Sigmoid colon (tissue), 7 donors: ENCODE data around the gene TCF7L1. TPM values are rescaled to one million over a fixed set of nuclear protein-coding genes. Genes with fewer than 3 reads are reported as not detected.

Source experiments
- DNase-seq: peaks from one replicate; pipeline ENCODE4 v3.0.0-alpha.2; 2019
- H3K27ac ChIP-seq, 4 donors: fragments of 200-600 bp; sonication (generic); one replicate each; pipeline ENCODE4 v1.5.1; 2016 to 2019; ENCODE audit warnings: mild to moderate bottlenecking in 1 of 4
- H3K27me3 ChIP-seq, 3 donors: fragments of 200-600 bp; sonication (generic); one replicate each; pipeline ENCODE4 v1.5.1; 2019; ENCODE audit warnings: mild to moderate bottlenecking in 1 of 3
- H3K36me3 ChIP-seq, 4 donors: fragments of 200-600 bp; sonication (generic); one replicate each; pipeline ENCODE4 v1.5.1; 2016 to 2019
- H3K4me1 ChIP-seq, 4 donors: fragments of 200-600 bp; sonication (generic); one replicate each; pipeline ENCODE4 v1.5.1; 2017 to 2019
- H3K4me3 ChIP-seq, 4 donors: fragments of 200-600 bp; sonication (generic); one replicate each; pipeline ENCODE4 v1.5.1; 2017 to 2019; ENCODE audit warnings: mild to moderate bottlenecking in 2 of 4, moderate library complexity in 1 of 4
- H3K9me3 ChIP-seq, 4 donors: fragments of 200-600 bp in 3 of 4; sonication (generic) in 3 of 4; one replicate each; pipeline versions ENCODE4 v1.5.1 to v1.6.1; 2013 to 2019
- CTCF ChIP-seq, 4 experiments: fragments of 450-650 bp in 3 of 4; fragments of 200-600 bp in 1 of 4; IDR thresholded peaks; one replicate each; pipeline ENCODE4 v1.5.1; 2016 to 2019; ENCODE audit warnings: antibody characterized with exemption in 4 of 4, mild to moderate bottlenecking in 3 of 4, moderate library complexity in 2 of 4
- EP300 ChIP-seq, 4 donors: sonication (generic); formaldehyde crosslinking; IDR thresholded peaks; one replicate each; pipeline ENCODE4 v1.6.1; 2017; ENCODE audit warnings: antibody characterized with exemption in 4 of 4
- POLR2A ChIP-seq, 2 donors: fragments of 450-650 bp; IDR thresholded peaks; one replicate each; pipeline ENCODE4 v1.6.1; 2016; ENCODE audit warnings: antibody characterized with exemption in 2 of 2, mild to moderate bottlenecking in 2 of 2, moderate library complexity in 2 of 2
- POLR2AphosphoS5 ChIP-seq, 4 donors: sonication (generic); formaldehyde crosslinking; IDR thresholded peaks; one replicate each; pipeline ENCODE4 v1.6.1; 2017; ENCODE audit warnings: antibody characterized with exemption in 4 of 4
- WGBS, 2 donors: extraction: QIAGEN DNeasy Blood & Tissue Kit; methylation state at CpG; one replicate each; pipeline ENCODE4 v1.1.7; 2013; 5-methylcytosine and 5-hydroxymethylcytosine counted together
- intact Hi-C: fragments of 100-400 bp; cut with DNase I; formaldehyde crosslinking; loops from one replicate; pipeline ENCODE4 v1.15.1; 2023
- polyA plus RNA-seq, 3 donors: library from polyadenylated mRNA; stranded (reverse); fragments of 200-250 nt; gene quantifications; one replicate each; pipeline ENCODE4 v1.2.3, GENCODE V29; 2013
- total RNA-seq, 4 donors: library from RNA; depleted of rRNA; stranded (reverse); fragments of >200 nt; gene quantifications; one replicate each; pipeline ENCODE4 v1.1.0, GENCODE V29; 2016
- donor health status: healthy with polysubstance abuse.
- donor health status: Bipolar disorder and iron deficiency.
- donor health status: healthy.

Gene TCF7L1
- total and polyA plus RNA-seq, 7 donors, result 1.2 to 15.2 (median 4.0) TPM

DNA sequence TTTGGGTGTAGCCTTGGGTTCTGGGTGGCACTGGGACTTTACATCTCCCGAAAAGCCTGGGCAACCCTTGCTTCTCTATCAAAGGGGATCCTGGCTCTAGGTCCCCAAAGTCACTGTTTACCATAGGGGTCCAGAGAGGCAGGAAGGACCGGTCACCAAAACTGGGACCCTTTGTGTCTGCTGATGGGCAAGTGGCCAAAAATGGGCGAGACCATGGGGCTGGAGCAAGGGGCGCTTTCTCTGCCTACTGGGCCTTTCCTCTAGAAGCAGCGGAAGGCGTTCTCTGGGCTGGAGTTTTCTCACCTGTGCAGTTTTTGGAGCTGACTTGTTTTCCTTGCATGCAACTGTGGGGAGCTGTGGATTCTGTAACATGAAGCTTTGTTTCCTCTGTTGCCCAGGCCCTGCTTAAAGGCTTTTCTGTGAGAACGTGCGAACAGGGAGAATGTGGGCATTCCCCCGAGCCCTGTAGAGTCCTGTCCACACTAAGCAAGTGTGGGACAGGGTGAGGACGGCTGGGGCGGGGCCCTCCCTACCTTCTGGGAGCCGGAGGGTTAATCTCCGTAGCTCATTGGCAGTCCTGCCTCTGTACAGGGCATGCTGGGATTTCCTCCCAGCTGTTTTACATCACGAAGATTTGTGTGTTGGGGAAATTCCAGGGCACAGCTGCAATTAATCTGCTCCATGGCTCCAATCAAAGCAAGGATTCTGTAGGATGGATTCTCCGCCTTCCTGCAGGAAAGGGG is 144.4 kb downstream of the TCF7L1 start:
- DNase-seq, result peak; percentile 75
- 66 to 72% methylated on average over 15 of the region's 15 CpGs for WGBS, 2 donors
- TF ChIP-seq EP300 (IDR thresholded peaks at IDR 0.05) (peak in 1 of 4 donors; percentile 18), CTCF (IDR thresholded peaks at IDR 0.05) (no peak), POLR2A (IDR thresholded peaks at IDR 0.05) (no peak), POLR2AphosphoS5 (IDR thresholded peaks at IDR 0.05) (peak; percentile 64 to 88 (median 82))
- Histone ChIP-seq H3K36me3 (no peaks in the 10 kb centered on the region), H3K27me3 (no peaks in the 10 kb centered on the region), H3K4me1 (peaks cover 0 to 47% (median 34%) of the 10 kb centered on the region in 4 donors), H3K27ac (peak overlapping the region; percentile 42 to 81 (median 54)), H3K9me3 (no peaks in the 10 kb centered on the region), H3K4me3 (peak overlapping the region in 1 of 4 donors; percentile 13)
- intact Hi-C loops, result no loop called here

GRCh38 chr2:85278361-85278760 is 145.2 kb downstream of the TCF7L1 start:
- TF ChIP-seq POLR2A (IDR thresholded peaks at IDR 0.05) (no peak), CTCF (IDR thresholded peaks at IDR 0.05) (no peak), POLR2AphosphoS5 (IDR thresholded peaks at IDR 0.05) (no peak), EP300 (IDR thresholded peaks at IDR 0.05) (no peak)
- no peaks in the 10 kb centered on the region for H3K27me3 ChIP-seq
- peak overlapping the region in 3 of 4 donors; percentile 44 to 81 (median 65) for H3K27ac ChIP-seq
- H3K4me1 ChIP-seq, result peaks cover 0 to 47% (median 34%) of the 10 kb centered on the region in 4 donors
- H3K9me3 ChIP-seq, result no peaks in the 10 kb centered on the region
- peaks cover 0 to under 1% (median 0%) of the 10 kb centered on the region in 4 donors for H3K36me3 ChIP-seq
- intact Hi-C loops, result no loop called here
- H3K4me3 ChIP-seq, result no peak overlapping the region
- WGBS, 2 donors, result 79 to 84% methylated on average over 2 of the region's 2 CpGs
- no peak for DNase-seq

DNA sequence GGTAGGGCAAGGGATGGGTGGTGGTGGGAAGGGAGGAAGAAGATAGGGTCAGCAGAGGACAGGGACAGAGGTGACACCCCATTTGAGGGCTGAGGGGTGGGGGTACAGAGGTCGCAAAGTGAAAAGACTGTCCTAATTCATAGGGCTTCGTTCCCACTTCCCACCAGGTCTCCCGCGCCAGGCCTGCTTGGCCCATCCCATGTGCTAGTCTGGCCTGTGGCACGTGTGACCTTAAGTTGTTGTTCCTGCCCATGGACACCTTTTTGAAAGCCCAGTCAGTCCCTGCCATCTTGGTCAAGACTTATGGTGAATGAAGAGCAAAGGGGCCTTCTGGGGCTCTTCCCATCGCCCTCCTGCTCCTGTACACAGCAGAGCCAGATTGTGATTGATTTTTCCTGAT is 148.4 kb downstream of the TCF7L1 start:
- Histone ChIP-seq H3K4me1 (peaks cover 0 to 31% (median 23%) of the 10 kb centered on the region in 4 donors), H3K36me3 (peaks cover 0 to 4% (median 2%) of the 10 kb centered on the region in 4 donors), H3K9me3 (no peaks in the 10 kb centered on the region), H3K27ac (no peak overlapping the region), H3K27me3 (no peaks in the 10 kb centered on the region), H3K4me3 (no peak overlapping the region)
- no peak for TF ChIP-seq CTCF (IDR thresholded peaks at IDR 0.05)
- TF ChIP-seq POLR2AphosphoS5 (IDR thresholded peaks at IDR 0.05), result no peak
- TF ChIP-seq POLR2A (IDR thresholded peaks at IDR 0.05), result no peak
- TF ChIP-seq EP300 (IDR thresholded peaks at IDR 0.05), result no peak
- 81 to 90% methylated on average over 6 of the region's 6 CpGs for WGBS, 2 donors
- DNase-seq, result no peak
- intact Hi-C loops, result no loop called here

GRCh38 chr2:85282914-85283313 is 149.7 kb downstream of the TCF7L1 start:
- H3K27me3 ChIP-seq, result no peaks in the 10 kb centered on the region
- 73 to 86% methylated on average over 7 of the region's 7 CpGs for WGBS, 2 donors
- intact Hi-C loops, result no loop called here
- no peak for TF ChIP-seq POLR2AphosphoS5 (IDR thresholded peaks at IDR 0.05)
- H3K36me3 ChIP-seq, result peaks cover 0 to 4% (median 2%) of the 10 kb centered on the region in 4 donors
- no peak overlapping the region for H3K4me3 ChIP-seq
- no peaks in the 10 kb centered on the region for H3K9me3 ChIP-seq
- peaks cover 0 to 18% (median 13%) of the 10 kb centered on the region in 4 donors for H3K4me1 ChIP-seq
- H3K27ac ChIP-seq, result no peak overlapping the region
- DNase-seq, result no peak

DNA sequence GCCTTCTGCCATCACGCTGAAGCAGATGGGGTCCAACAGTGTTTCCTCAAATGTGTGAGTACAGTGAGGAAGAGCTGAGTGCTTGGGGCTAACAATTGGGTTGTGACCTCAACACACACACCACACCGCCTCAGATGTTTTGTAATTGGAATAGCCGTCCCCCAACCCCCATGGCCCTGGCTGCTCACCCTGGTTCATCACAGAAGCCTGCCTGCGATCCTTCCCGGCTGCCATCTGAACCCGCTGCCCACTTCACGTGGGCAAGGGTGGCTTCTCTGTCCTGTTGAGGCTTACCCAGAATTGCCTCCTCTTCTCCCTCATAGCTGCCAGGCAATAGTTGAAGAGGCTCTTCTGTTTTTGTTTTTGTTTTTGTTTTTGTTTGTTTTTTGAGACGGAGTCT is 150.4 kb downstream of the TCF7L1 start:
- 94 to 95% methylated on average over 8 of the region's 8 CpGs for WGBS, 2 donors
- intact Hi-C loops, result no loop called here
- Histone ChIP-seq H3K27ac (no peak overlapping the region), H3K9me3 (no peaks in the 10 kb centered on the region), H3K4me1 (peaks cover 0 to 10% (median 5%) of the 10 kb centered on the region in 4 donors), H3K4me3 (no peak overlapping the region), H3K27me3 (no peaks in the 10 kb centered on the region), H3K36me3 (peaks cover 0 to 4% (median 2%) of the 10 kb centered on the region in 4 donors)
- TF ChIP-seq CTCF (IDR thresholded peaks at IDR 0.05) (no peak), POLR2AphosphoS5 (IDR thresholded peaks at IDR 0.05) (no peak), POLR2A (IDR thresholded peaks at IDR 0.05) (no peak), EP300 (IDR thresholded peaks at IDR 0.05) (no peak)
- DNase-seq, result no peak
